ENCODE measurements around the gene ACOXL. TPM values are rescaled to one million over a fixed set of nuclear protein-coding genes. Genes with fewer than 3 reads are reported as not detected.

The ACOXL gene
- total RNA-seq, 6 experiments from 2014 or later = not detected

GRCh38 chr2:111108745-111109271, 376.4 kb downstream of the ACOXL start:
- Histone ChIP-seq H3K4me1 (no peaks in the 10 kb centered on the region), H3K4me3 (no peak overlapping the region), H3K36me3 (no peaks in the 10 kb centered on the region), H3K27ac (no peak overlapping the region), H3K9me3 (no peaks in the 10 kb centered on the region), H3K27me3 (no peaks in the 10 kb centered on the region)
- WGBS (ENCODE audit: insufficient coverage, low coverage, low lambda C conversion rate, missing lambda C conversion rate) = 85% methylated on average over 2 of the region's 2 CpGs
- DNase-seq (no peak), ATAC-seq (no peak)
- TF ChIP-seq POLR2A (IDR thresholded peaks at IDR 0.05) = no peak
- TF ChIP-seq CTCF (IDR thresholded peaks at IDR 0.05) = no peak
- intact Hi-C loops (cut with DNase I) = no loop called here

- no peak for TF ChIP-seq POLR2A (IDR thresholded peaks at IDR 0.05)
- TF ChIP-seq CTCF (IDR thresholded peaks at IDR 0.05) = no peak
- Histone ChIP-seq H3K4me3 (no peak overlapping the region), H3K36me3 (no peaks in the 10 kb centered on the region), H3K9me3 (no peaks in the 10 kb centered on the region), H3K27ac (no peak overlapping the region), H3K4me1 (no peaks in the 10 kb centered on the region), H3K27me3 (no peaks in the 10 kb centered on the region)
- intact Hi-C loops (cut with DNase I) = no loop called here
- no peak for ATAC-seq
- 79% methylated on average over 2 of the region's 4 CpGs for WGBS (ENCODE audit: insufficient coverage, low coverage, low lambda C conversion rate, missing lambda C conversion rate)
- no peak for DNase-seq
These were observed 378.9 kb downstream of the ACOXL start for GRCh38 chr2:111111101-111111755.

GRCh38 chr2:111113838-111114237, 381.5 kb downstream of the ACOXL start:
- WGBS (ENCODE audit: insufficient coverage, low coverage, low lambda C conversion rate, missing lambda C conversion rate) = 80% methylated on average over 1 of the region's 1 CpG
- intact Hi-C loops (cut with DNase I) = no loop called here
- no peak for DNase-seq

GRCh38 chr2:111116011-111116746, 383.8 kb downstream of the ACOXL start:
- H3K4me1 ChIP-seq = peaks cover 0 to 21% (median 5%) of the 10 kb centered on the region in 4 donors
- H3K9me3 ChIP-seq = no peaks in the 10 kb centered on the region
- peaks cover 0 to 16% of the 10 kb centered on the region in 2 donors for H3K27me3 ChIP-seq
- intact Hi-C loops (cut with DNase I) = no loop called here
- DNase-seq (no peak), ATAC-seq (no peak)
- H3K27ac ChIP-seq = no peak overlapping the region
- WGBS (ENCODE audit: insufficient coverage, low coverage, low lambda C conversion rate, missing lambda C conversion rate) = 34% methylated on average over 7 of the region's 7 CpGs
- no peaks in the 10 kb centered on the region for H3K36me3 ChIP-seq
- H3K4me3 ChIP-seq = no peak overlapping the region
- TF ChIP-seq CTCF (IDR thresholded peaks at IDR 0.05) (no peak), POLR2A (IDR thresholded peaks at IDR 0.05) (no peak)

More at GRCh38 chr2:111113838-111114237, 381.5 kb downstream of the ACOXL start:
- no peak for ATAC-seq
- H3K27ac ChIP-seq = no peak overlapping the region
- no peak overlapping the region for H3K4me3 ChIP-seq
- no peaks in the 10 kb centered on the region for H3K9me3 ChIP-seq
- H3K4me1 ChIP-seq = peaks cover 0 to 14% (median 2%) of the 10 kb centered on the region in 4 donors
- H3K36me3 ChIP-seq = no peaks in the 10 kb centered on the region
- peaks cover 0 to 5% of the 10 kb centered on the region in 2 donors for H3K27me3 ChIP-seq
- TF ChIP-seq CTCF (IDR thresholded peaks at IDR 0.05) (no peak), POLR2A (IDR thresholded peaks at IDR 0.05) (no peak)

Measured in right lobe of liver (tissue), 6 donors.